GM19452 (cell line): ENCODE data around the gene ABHD17C.

ENCODE experiments used
- ATAC-seq: cut with Tn5 transposase; IDR thresholded peaks from one replicate; pipeline ENCODE4 v1.9.1; 2021; ENCODE audit not compliant: unreplicated experiment

The ABHD17C gene

GRCh38 chr15:80785335-80785734, 90.2 kb downstream of the ABHD17C start:
- no peak for ATAC-seq

GRCh38 chr15:80785811-80786354, 90.8 kb downstream of the ABHD17C start:
- ATAC-seq = no peak

- no peak for ATAC-seq
Measured at GRCh38 chr15:80787316-80787715, 92.2 kb downstream of the ABHD17C start.

DNA sequence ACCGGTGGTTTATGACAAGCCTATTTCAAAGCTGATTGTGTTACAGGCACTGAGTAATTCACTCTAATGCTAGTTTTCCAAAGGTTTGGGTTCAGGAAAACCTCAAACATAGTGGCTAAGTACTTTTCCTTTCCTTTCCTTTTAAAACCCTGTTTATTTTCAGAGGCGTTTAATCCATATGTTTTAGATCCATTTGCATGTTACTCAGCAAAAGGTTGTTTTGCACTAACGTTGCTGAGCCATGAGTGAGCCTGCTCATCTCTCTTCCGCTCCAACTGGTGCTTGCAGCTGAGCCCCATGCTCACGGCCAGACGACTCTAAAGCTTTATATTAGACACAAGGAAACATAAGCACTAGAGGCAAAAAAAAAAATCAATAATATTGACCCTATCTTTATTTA, 93.4 kb downstream of the ABHD17C start:
- ATAC-seq = no peak

DNA sequence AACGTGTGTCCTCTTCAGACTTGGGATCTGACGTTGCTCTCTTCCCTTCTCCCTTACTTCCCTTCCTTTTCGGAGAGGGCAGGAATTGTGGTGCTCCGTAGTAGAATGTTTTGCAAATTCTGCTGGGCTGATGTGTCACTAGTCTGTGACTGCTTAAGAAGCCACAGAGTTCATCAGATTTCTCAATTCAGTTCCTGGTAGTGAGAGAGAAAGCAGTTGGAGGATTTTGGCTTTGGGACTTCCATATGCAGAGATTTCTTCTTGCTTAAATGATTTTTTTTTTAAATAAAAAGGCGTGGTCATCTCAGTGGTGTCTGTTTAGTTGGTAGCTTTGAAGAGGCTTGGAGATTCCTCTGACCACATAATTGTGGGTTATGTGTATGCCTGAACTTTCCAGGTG, 94.2 kb downstream of the ABHD17C start:
- ATAC-seq = no peak

DNA sequence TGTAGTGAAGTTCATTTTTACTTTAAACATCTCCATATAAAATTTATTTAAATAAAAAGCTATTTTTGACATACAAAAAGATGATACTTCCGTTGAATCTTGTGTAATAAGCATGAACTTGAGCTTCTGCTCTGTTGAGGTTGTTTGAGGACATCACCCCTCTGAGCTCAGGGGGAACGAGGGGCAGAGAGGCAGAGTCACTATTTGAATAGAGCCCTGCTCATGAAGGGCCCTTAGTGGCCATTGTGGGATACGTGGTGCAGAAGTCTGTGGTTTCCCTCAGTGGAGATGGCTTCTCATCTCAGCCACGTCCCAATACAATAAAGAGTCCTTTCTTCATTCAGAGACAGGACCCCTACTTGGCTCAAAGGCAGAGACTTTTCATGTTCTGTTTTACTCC, 94.7 kb downstream of the ABHD17C start:
- no peak for ATAC-seq

DNA sequence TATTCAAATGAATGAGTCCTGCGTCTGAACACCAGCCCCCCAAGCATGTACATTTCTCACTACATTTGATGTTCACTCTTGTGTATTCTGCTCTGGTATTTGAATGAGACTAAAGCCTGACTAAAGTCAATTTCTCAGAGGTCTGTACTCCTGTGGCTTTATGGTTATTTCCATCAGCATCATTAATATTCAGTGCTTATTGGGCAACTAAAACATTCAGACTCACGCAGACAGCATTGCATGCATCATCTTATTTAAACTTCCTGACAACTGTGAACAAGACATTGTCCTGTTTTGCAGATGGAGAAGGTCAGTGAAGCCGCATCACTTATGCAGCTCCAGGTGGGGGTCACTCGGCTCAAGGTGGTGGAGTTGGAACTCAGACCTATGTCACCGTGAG, 95.1 kb downstream of the ABHD17C start:
- no peak for ATAC-seq

DNA sequence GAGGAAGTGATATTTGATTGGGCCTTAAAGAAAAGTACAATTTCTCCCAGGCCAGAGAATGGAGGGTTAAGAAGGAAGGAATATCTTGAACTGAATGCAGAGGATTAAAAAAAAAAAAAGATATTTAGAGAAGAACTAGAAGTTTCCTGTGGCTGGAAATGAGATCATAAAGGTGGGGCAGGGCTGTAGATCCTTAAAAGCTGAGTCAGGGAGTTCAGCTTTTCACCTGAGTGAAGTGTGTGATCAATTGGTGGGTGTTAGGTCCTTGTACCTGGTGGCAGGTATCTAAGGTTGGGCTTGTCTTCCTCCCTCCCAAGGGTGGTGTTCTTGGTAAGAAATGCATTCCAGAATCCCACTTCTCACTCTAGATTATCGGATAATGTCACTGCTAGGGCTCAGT, 95.9 kb downstream of the ABHD17C start:
- ATAC-seq = no peak

DNA sequence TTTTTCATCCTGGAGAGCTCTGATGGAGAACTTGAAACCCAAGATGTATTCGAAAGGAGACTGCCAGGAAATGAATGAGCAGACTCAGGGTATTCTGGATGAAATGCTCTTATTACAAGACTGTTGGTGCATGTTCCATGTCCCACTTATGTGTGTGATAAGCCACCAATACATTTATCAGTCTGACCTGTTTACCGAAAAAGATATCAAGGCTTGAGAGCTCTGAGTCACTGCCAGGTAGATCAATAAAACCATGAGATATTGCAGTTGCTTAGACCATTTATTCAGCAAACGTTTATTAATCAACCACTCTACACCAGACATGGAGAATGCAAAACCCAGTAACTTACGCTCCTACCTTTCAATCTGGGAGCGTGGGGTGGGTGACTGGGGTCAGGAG, 101.3 kb downstream of the ABHD17C start:
- no peak for ATAC-seq

DNA sequence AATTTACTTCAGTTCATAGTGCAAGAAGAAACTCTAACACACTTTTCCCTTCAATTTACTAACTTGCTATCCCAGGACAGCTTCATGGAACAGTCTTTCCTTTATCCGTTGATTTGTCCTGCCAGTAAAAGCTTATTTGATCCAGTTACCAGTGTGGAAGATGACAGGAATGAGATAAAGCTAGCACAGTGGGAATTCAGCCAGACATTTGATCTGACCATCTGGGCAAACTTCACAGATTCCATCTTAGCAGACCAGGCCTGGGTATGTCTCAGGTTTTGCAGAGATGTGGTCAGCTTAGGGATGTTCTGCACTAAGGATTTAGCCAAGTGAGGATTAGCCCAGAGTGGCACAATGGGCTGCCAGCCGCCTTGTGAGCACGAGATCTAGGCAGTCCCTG, 103.8 kb downstream of the ABHD17C start:
- no peak for ATAC-seq

GRCh38 chr15:80800067-80800466, 105.0 kb downstream of the ABHD17C start:
- ATAC-seq = no peak

DNA sequence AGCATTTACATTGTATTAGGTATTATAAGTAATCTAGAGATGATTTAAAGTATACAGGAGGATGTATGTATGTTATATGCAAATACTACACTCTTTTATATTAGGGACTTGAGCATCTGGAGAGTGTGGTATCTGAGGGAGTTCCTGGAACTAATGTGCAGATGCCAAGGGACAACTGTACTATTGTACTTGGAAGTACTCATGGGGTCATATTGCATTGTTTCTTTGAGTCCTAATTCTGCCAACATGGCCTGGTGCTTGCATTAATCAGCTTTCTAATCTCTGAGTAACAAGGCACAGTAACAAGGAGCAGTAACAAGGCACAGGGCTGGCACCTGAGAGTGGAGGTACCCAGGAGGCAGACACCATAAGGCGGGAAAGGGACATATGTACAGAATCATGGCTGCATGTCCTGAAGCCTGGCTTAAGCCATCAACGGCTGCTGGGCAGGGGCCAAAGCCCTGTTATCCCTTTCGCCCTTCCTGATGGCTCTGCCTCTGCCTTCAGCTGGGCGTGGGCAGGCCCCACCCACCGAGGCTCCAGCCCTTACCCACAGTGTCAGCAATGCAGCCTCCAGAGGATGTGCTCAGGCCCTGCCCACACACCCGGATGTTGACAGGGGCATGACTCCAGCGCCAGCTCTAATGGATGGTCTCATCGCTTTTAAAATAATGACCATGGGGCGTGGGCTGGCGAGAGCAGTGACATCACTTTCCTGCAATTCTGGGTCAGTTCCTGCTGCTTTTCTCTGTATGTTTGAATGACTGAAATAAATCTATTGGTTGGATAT, 107.0 kb downstream of the ABHD17C start:
- ATAC-seq = no peak

GRCh38 chr15:80803580-80804525, 108.7 kb downstream of the ABHD17C start:
- ATAC-seq = no peak

DNA sequence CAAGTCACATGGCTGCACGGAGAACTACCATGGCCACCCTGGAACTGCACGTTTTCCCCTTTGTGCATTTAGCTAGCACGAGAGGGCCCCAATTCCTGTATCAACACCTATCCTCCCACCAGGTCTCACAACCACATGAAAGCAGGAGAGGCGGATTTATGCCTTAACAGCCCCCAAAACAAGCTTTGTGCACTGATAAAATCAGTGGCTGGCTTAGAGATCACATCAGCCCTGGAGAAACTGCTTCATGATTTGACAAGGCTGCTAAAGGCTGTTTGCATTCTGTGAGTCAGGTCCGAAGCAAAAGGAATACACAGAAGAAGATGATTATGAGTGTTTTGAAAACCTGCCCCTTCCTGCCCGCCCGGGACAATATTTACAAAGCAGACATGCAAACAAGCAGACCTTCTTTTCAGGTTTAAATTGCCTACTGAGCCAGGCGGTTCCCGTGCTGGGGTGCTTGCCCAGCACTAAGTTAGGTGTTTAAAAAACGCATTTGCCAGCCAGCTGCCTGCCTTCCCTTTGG, 109.9 kb downstream of the ABHD17C start:
- ATAC-seq = no peak
